GM21447 (cell line): ENCODE data around the gene GPATCH8.
"Not testable (repeated sequence)": the region's sequence is repeated elsewhere in the genome, so short reads cannot be mapped to it uniquely, and the experiment has no call there.

Source experiments
- ATAC-seq: cut with Tn5 transposase; IDR thresholded peaks from one replicate; pipeline ENCODE4 v1.9.1; 2021; ENCODE audit not compliant: unreplicated experiment

GPATCH8 gene

GRCh38 chr17:44398692-44399691 is 104.2 kb downstream of the GPATCH8 start:
- no peak for ATAC-seq

GRCh38 chr17:44397479-44398440 is 105.4 kb downstream of the GPATCH8 start:
- ATAC-seq = no peak

GRCh38 chr17:44396946-44397345 is 106.3 kb downstream of the GPATCH8 start:
- ATAC-seq = no peak

- no peak for ATAC-seq
Measured at GRCh38 chr17:44394833-44395232, 108.4 kb downstream of the GPATCH8 start.

- not testable (repeated sequence) for ATAC-seq
Measured at GRCh38 chr17:44394112-44394511, 109.1 kb downstream of the GPATCH8 start.

- no peak for ATAC-seq
Measured at GRCh38 chr17:44390250-44390870, 112.8 kb downstream of the GPATCH8 start.

GRCh38 chr17:44389723-44390202 is 113.4 kb downstream of the GPATCH8 start:
- no peak for ATAC-seq

GRCh38 chr17:44389281-44389680 is 113.9 kb downstream of the GPATCH8 start, which contains the start of gene ITGA2B:
ITGA2B (minus strand) TSS chr17:44389649; CDS start chr17:44389473, 176 bp downstream.
- no peak for ATAC-seq

GRCh38 chr17:44387804-44388203 is 115.4 kb downstream of the GPATCH8 start:
- ATAC-seq = no peak

GRCh38 chr17:44386182-44386525 is 117.1 kb downstream of the GPATCH8 start:
- ATAC-seq = no peak

GRCh38 chr17:44385287-44386181 is 117.7 kb downstream of the GPATCH8 start:
- peak; percentile 64 for ATAC-seq

- peak; percentile 27 for ATAC-seq
Measured at GRCh38 chr17:44384823-44385286, 118.4 kb downstream of the GPATCH8 start.

- no peak for ATAC-seq
Measured at GRCh38 chr17:44384281-44384822, 118.9 kb downstream of the GPATCH8 start.

- no peak for ATAC-seq
Measured at GRCh38 chr17:44383861-44384260, 119.3 kb downstream of the GPATCH8 start.

GRCh38 chr17:44383363-44383762 is 119.8 kb downstream of the GPATCH8 start:
- no peak for ATAC-seq

GRCh38 chr17:44382917-44383316 is 120.3 kb downstream of the GPATCH8 start:
- ATAC-seq = no peak

- ATAC-seq = no peak
Measured at GRCh38 chr17:44381810-44382305, 121.3 kb downstream of the GPATCH8 start.

- no peak for ATAC-seq
Measured at GRCh38 chr17:44380767-44381166, 122.4 kb downstream of the GPATCH8 start.

GRCh38 chr17:44379887-44380286 is 123.3 kb downstream of the GPATCH8 start:
- ATAC-seq = no peak
